NCI-H345 treated with DMSO at 0.1 percent for 48 hours (cell line): ENCODE results near the gene PSORS1C1.

Experiments used
- DNase-seq: peaks from one replicate; lab custom pipeline; 2025; ENCODE audit not compliant: unreplicated experiment; lab: John Stamatoyannopoulos, UW

The PSORS1C1 gene

GRCh38 chr6:31125586-31126363 is 11.2 kb downstream of the PSORS1C1 start:
- no peak for DNase-seq

DNA sequence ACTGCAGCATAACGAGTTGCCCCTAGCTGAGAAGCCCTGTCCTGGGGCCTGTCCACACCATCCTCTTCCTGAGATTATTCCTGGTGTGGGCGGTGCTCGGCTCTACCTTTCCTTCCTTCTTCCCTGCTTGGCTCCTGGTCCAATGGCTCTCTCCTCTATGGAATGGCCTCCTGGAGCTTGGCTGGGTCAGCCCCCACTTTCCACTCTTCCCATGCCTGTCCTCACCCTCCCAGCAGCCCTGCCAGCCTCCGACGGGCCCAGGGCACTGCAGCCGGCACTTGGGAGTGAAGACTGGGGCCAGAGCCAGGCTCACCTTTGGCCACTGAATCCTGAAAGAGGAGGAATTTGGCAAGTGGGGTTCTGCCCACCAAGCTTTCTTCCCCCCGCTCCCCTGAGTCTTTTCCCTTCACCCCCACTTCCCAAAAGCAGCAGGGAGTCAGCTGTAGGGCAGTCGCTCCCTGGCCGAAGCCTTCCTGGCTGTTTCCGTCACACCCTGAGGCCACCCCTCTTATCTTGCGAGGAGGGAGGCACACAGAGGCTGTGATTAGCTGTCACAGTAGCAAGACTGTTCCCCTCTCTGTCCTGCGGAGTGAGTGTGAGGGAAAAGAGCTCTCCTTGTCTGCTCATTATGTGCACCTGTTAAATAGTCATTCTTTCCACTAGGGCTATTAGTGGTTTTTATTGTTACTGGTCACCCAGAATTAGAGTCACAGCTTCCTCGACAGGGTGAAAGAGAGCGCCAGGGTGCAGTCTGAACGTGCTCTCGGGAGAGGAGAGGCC is 12.0 kb downstream of the PSORS1C1 start:
- no peak for DNase-seq

DNA sequence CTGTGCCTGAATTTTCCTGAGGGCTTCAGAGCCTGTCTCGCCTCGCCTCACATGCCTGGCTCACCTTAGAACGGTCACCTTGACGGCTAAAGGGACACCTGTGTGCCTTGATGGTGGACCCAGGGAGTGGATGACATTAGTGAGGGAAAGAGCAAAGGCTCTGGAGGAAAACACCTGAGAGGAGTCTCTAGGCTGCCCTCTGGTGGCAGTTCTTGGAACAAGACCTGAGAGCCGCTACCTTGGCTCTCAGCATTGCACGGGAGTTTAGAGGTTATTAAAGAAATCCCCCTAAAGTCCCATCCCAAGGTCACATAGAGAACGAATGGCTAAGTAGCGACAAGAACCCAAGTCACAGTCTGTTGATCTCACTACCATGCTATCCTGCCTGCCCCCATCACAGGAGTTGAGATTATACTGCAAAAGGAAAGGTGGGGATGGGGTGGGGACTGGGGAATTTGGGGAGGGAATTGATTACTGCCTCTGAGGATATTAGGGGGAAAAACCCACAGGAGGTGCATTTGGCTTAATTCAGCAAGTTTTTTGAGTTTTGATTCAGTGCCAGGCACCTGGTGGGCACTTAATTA is 13.6 kb downstream of the PSORS1C1 start:
- peak; percentile 27 for DNase-seq

- peak; percentile 11 for DNase-seq
Measured at GRCh38 chr6:31129130-31129529, 14.5 kb downstream of the PSORS1C1 start.

GRCh38 chr6:31130751-31131150 is 16.2 kb downstream of the PSORS1C1 start:
- no peak for DNase-seq

- no peak for DNase-seq
Measured at GRCh38 chr6:31131595-31131994, 17.0 kb downstream of the PSORS1C1 start.

DNA sequence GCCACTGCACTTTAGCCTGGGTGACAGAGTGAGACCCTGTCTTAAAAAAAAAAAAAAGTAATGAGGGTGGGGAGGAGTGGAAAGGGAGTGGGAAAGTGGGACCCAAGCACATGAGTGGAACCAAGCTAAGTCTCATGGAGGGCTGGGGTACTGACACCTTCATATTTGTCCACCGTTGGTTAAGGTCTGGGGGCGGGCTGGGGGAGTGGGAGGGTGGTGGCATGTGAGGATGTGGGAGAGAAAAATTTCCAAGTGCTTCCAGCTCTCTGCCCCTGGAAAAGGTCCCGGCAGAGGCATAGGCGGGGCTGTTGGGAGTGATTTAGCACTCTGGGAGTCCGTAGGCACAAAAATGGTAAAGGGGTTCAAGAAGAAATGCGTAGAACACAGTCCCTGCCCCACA is 18.2 kb downstream of the PSORS1C1 start:
- no peak for DNase-seq

GRCh38 chr6:31135710-31136109 is 21.1 kb downstream of the PSORS1C1 start:
- no peak for DNase-seq

DNA sequence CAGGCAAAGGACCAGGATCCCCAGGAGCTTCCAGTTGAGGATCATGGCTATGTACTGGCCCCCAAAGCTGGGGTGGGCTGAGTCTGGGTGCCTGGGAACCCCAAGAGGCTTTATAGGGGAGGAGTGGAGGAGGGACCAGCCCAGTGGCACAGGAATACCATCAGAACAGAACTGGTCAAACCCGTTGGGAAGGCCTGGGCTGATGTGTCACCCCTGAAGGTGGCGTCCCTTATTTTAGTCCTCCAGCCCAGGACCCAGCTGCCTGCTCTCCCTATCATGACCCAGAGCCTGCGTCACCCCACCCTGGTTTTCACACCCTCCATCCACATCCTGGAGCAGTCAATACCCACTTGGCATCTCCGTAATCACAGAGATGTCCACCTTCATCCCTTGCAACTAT is 24.4 kb downstream of the PSORS1C1 start, which contains the start of gene PSORS1C2:
PSORS1C2 (minus strand) TSS at position 85 of the 400 bp plus-strand sequence; CDS start at position 45, 40 bp downstream.
- no peak for DNase-seq

GRCh38 chr6:31139599-31139998 is 25.0 kb downstream of the PSORS1C1 start:
- DNase-seq: no peak

DNA sequence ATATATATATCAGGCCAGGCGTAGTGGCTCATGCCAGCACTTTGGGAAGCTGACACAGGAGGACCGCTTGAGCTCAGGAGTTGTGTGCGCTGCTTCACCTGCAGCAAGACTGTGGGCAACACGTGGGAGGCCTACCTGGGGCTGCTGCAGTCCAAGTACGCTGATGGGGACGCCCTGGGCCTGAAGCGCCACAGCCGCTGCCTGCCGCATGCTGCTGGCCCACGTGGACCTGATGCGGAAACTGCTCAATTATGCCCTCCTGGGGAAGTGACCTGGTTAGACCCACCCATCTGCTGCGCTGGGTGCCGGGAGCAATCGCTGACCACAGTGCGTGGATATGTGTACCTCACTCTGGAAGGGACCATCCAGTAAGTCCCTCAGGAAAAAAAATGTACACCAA is 26.0 kb downstream of the PSORS1C1 start:
- DNase-seq: no peak

GRCh38 chr6:31142361-31142761 is 27.8 kb downstream of the PSORS1C1 start:
- no peak for DNase-seq

- DNase-seq: no peak
Measured at GRCh38 chr6:31143148-31143547, 28.5 kb downstream of the PSORS1C1 start.

DNA sequence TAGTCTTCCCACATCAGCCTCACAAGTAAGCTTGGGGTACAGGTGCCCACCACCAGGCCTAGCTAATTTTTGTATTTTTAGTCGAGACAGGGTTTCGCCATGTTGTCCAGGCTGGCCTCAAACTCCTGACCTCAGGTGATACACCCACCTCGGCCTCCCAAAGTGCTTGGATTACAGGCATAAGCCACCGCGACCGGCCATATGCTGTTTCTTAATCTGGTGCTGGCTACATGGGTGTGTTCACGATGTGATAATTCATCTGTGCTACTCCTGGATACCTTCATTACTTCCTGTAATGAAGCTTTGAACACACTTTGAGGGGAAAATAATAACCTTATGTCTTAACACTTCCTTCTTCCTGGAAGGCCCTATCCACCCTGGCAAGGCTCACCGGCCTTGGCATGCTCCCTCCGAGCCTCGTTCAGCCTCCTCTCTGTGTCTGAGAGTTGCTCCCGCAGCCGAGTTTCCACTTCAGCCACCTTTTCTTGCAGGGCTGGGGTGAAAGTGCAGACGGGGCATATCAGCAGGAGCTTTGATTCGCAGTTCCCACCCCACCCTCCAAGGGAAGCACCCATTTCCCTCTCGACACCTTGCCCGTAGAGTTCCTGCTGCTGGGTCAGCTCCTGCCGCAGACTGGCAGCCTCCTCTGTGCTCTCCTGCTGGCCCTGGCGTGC is 29.8 kb downstream of the PSORS1C1 start:
- DNase-seq: no peak

DNA sequence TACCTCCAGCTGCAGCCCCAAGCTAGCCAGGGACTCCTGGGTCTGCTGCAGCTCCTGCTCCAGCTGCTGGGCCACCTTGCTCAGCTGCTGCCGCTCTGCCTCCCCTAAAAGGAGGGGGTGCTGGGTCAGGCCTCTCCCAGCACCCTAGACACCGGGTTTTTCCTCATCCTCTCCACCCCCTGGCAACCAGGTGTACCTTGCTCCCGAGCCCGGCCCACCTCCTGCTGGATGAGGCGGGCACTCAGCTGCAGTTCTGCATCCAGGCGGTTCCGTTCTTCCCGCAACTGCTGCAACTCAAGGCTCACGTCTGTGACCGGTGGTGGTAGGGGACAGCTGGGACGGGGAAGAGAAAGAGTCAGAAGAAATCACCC is 30.4 kb downstream of the PSORS1C1 start:
- DNase-seq: no peak

GRCh38 chr6:31145386-31145785 is 30.8 kb downstream of the PSORS1C1 start:
- DNase-seq: no peak

DNA sequence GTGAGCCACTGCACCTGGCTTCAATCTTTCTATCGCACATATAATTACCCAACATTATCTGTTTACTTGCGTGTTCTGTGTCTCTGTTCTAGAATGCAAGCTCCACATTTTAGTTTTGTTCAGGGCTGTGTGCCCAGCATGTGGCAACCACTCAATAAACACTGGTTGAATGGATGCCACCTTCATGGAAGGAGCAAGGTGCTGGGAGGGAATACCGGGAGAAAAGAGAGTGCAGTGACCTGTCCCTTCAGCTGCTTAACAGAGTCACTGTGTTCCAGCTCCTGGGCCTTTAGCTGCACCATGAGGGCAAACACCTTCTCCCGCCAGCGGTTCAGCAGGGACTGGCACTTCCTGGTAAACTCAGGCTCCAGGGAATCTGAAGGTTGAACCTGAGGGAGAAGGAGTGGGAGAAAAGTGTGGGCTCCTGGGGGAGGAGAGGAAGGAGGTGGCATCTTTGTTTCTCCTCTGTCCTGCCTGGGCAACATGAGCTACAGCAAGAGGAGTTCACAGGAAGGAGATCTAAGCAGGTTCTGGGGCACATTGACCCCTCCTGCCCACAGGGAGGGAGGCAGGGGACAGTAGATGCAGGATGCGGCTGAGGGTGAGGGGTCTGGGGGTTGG is 35.3 kb downstream of the PSORS1C1 start:
- no peak for DNase-seq

GRCh38 chr6:31152781-31153180 is 38.2 kb downstream of the PSORS1C1 start:
- DNase-seq: no peak

- DNase-seq: no peak
Measured at GRCh38 chr6:31154436-31154835, 39.8 kb downstream of the PSORS1C1 start.

DNA sequence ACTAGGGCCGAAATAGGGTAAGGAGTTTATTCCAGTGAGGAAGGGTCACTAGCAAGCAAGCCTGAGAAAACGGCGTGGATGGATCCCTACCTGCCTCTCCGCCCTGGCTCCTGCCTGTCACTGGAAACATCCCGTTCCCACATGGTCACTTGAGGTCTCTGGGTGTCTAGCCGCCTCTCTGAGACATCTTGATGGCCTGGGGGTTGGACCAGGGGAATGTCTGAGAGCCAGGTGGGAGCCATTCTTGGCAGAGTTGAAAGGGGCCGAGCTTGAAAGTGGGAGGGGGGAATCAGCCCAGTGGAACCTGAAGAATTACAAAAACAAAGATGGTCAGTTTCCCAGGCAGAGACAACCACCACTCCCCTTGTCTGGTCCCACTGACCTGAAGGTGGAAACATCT is 42.0 kb downstream of the PSORS1C1 start:
- DNase-seq: no peak
